GM21528 (cell line): ENCODE measurements around the gene PTDSS2.
"Not testable (repeated sequence)": the region's sequence is repeated elsewhere in the genome, so short reads cannot be mapped to it uniquely, and the experiment has no call there.

Source experiments
- ATAC-seq: cut with Tn5 transposase; IDR thresholded peaks from one replicate; pipeline ENCODE4 v1.9.1; 2021; ENCODE audit warnings: mild to moderate bottlenecking, moderate library complexity; ENCODE audit not compliant: unreplicated experiment, low FRiP score

The PTDSS2 gene

GRCh38 chr11:464316-464715 is 14.2 kb downstream of the PTDSS2 start:
- no peak for ATAC-seq

GRCh38 chr11:465896-466530 is 15.9 kb downstream of the PTDSS2 start:
- no peak for ATAC-seq

GRCh38 chr11:468036-468435 is 18.0 kb downstream of the PTDSS2 start:
- ATAC-seq = no peak

- no peak for ATAC-seq
Observed at GRCh38 chr11:468493-468892, 18.4 kb downstream of the PTDSS2 start.

- ATAC-seq = not testable (repeated sequence)
Observed at GRCh38 chr11:469026-469683, 19.1 kb downstream of the PTDSS2 start.

GRCh38 chr11:469684-470560 is 19.8 kb downstream of the PTDSS2 start:
- ATAC-seq = no peak

- no peak for ATAC-seq
Observed at GRCh38 chr11:471468-472145, 21.5 kb downstream of the PTDSS2 start.

GRCh38 chr11:472272-472671 is 22.2 kb downstream of the PTDSS2 start:
- no peak for ATAC-seq

- no peak for ATAC-seq
Observed at GRCh38 chr11:472816-473215, 22.7 kb downstream of the PTDSS2 start.

- no peak for ATAC-seq
Observed at GRCh38 chr11:473415-473814, 23.3 kb downstream of the PTDSS2 start.

GRCh38 chr11:473962-474785 is 24.1 kb downstream of the PTDSS2 start:
- ATAC-seq = no peak

GRCh38 chr11:474914-475506 is 24.9 kb downstream of the PTDSS2 start:
- ATAC-seq = no peak

- no peak for ATAC-seq
Observed at GRCh38 chr11:475941-476340, 25.9 kb downstream of the PTDSS2 start.

GRCh38 chr11:476416-476815 is 26.3 kb downstream of the PTDSS2 start:
- ATAC-seq = no peak

- no peak for ATAC-seq
Observed at GRCh38 chr11:477052-477715, 27.1 kb downstream of the PTDSS2 start.

- no peak for ATAC-seq
Observed at GRCh38 chr11:479311-479710, 29.2 kb downstream of the PTDSS2 start.

GRCh38 chr11:484616-485015 is 34.5 kb downstream of the PTDSS2 start:
- ATAC-seq = no peak

GRCh38 chr11:486189-486588 is 36.1 kb downstream of the PTDSS2 start:
- no peak for ATAC-seq

- ATAC-seq = no peak
Observed at GRCh38 chr11:487571-488021, 37.5 kb downstream of the PTDSS2 start.
